GM18498 (cell line): ENCODE results near the gene PDLIM7.

Experiments
- ATAC-seq: cut with Tn5 transposase; IDR thresholded peaks from one replicate; pipeline ENCODE4 v1.9.1; 2021; ENCODE audit warnings: mild to moderate bottlenecking, moderate library complexity; ENCODE audit not compliant: unreplicated experiment

The PDLIM7 gene

GRCh38 chr5:177524941-177525655 lies 27.7 kb upstream of the PDLIM7 start:
- ATAC-seq: no peak

- ATAC-seq: no peak
Measured at GRCh38 chr5:177524539-177524900, 27.1 kb upstream of the PDLIM7 start.

- no peak for ATAC-seq
Measured at GRCh38 chr5:177523711-177524538, 26.5 kb upstream of the PDLIM7 start.

GRCh38 chr5:177520916-177521513 lies 23.6 kb upstream of the PDLIM7 start:
- ATAC-seq: no peak

GRCh38 chr5:177520271-177520670 lies 22.9 kb upstream of the PDLIM7 start:
- ATAC-seq: no peak

GRCh38 chr5:177519463-177520235 lies 22.2 kb upstream of the PDLIM7 start:
- no peak for ATAC-seq

- peak; percentile 79 for ATAC-seq
Measured at GRCh38 chr5:177516601-177517568, 19.5 kb upstream of the PDLIM7 start, which contains the start of gene DDX41. TSS of gene DDX41 (minus strand) at chr5:177516961. CDS start at chr5:177516945, 16 bp downstream.

GRCh38 chr5:177515580-177515979 lies 18.2 kb upstream of the PDLIM7 start:
- no peak for ATAC-seq

GRCh38 chr5:177514541-177514940 lies 17.1 kb upstream of the PDLIM7 start:
- no peak for ATAC-seq

GRCh38 chr5:177513500-177513899 lies 16.1 kb upstream of the PDLIM7 start:
- ATAC-seq: no peak

GRCh38 chr5:177512736-177513380 lies 15.5 kb upstream of the PDLIM7 start:
- ATAC-seq: no peak

GRCh38 chr5:177511796-177512675 lies 14.6 kb upstream of the PDLIM7 start:
- no peak for ATAC-seq

- no peak for ATAC-seq
Measured at GRCh38 chr5:177511181-177511580, 13.8 kb upstream of the PDLIM7 start.

- ATAC-seq: peak; percentile 36
Measured at GRCh38 chr5:177510567-177511053, 13.2 kb upstream of the PDLIM7 start.

- ATAC-seq: peak; percentile 41
Measured at GRCh38 chr5:177509991-177510566, 12.7 kb upstream of the PDLIM7 start.

- peak; percentile 34 for ATAC-seq
Measured at GRCh38 chr5:177509381-177509951, 12.1 kb upstream of the PDLIM7 start, which contains the start of gene DOK3. TSS of gene DOK3 (minus strand) at chr5:177509826. CDS start at chr5:177509540, 286 bp downstream.

GRCh38 chr5:177508837-177509236 lies 11.4 kb upstream of the PDLIM7 start:
- peak; percentile 36 for ATAC-seq
